GM23248 (cell line): Measurements from ENCODE around the gene SPTAN1. TPM values are rescaled to one million over a fixed set of nuclear protein-coding genes. Genes with fewer than 3 reads are reported as not detected.

Source experiments
- DNase-seq: peaks from one replicate; pipeline ENCODE4 v3.0.0-alpha.2; 2015
- H2AFZ ChIP-seq: fragments of 200-600 bp; sonication (generic); 2 replicates; pipeline ENCODE4 v1.6.1; 2016; ENCODE audit warnings: antibody characterized with exemption
- H3F3A ChIP-seq: fragments of 200-600 bp; sonication (generic); 2 replicates; pipeline ENCODE4 v1.6.1; 2016; ENCODE audit warnings: mild to moderate bottlenecking, antibody characterized with exemption, mixed run types; ENCODE audit not compliant: insufficient read depth
- H3K27ac ChIP-seq: fragments of 200-600 bp; sonication (generic); 2 replicates; pipeline ENCODE4 v1.5.1; 2016; ENCODE audit warnings: mild to moderate bottlenecking
- H3K27me3 ChIP-seq: fragments of 200-600 bp; sonication (generic); replicated peaks from 2 replicates; pipeline ENCODE4 v1.6.1; 2016; ENCODE audit warnings: mild to moderate bottlenecking; ENCODE audit not compliant: insufficient read depth
- H3K36me3 ChIP-seq: fragments of 200-600 bp; sonication (generic); 2 replicates; pipeline ENCODE4 v1.6.1; 2016; ENCODE audit warnings: low read depth, mild to moderate bottlenecking
- H3K4me1 ChIP-seq: fragments of 200-600 bp; sonication (generic); 2 replicates; pipeline ENCODE4 v1.6.1; 2016; ENCODE audit warnings: mild to moderate bottlenecking; ENCODE audit not compliant: insufficient read depth
- H3K4me2 ChIP-seq: fragments of 200-600 bp; sonication (generic); one replicate; pipeline ENCODE4 v1.6.1; 2016; ENCODE audit warnings: mild to moderate bottlenecking; ENCODE audit not compliant: unreplicated experiment
- H3K4me3 ChIP-seq: fragments of 200-600 bp; sonication (generic); 2 replicates; pipeline ENCODE4 v1.5.1; 2016; ENCODE audit warnings: mild to moderate bottlenecking
- H3K79me2 ChIP-seq: fragments of 200-600 bp; sonication (generic); 2 replicates; pipeline ENCODE4 v1.6.1; 2016; ENCODE audit warnings: mild to moderate bottlenecking; ENCODE audit not compliant: insufficient read depth
- H3K9ac ChIP-seq: fragments of 200-600 bp; sonication (generic); 2 replicates; pipeline ENCODE4 v1.6.1; 2016; ENCODE audit warnings: mild to moderate bottlenecking
- H3K9me2 ChIP-seq: fragments of 200-600 bp; sonication (generic); 2 replicates; pipeline ENCODE4 v1.6.1; 2016; ENCODE audit warnings: mixed run types, mild to moderate bottlenecking, moderate library complexity; ENCODE audit not compliant: insufficient read depth
- H3K9me3 ChIP-seq: fragments of 200-600 bp; sonication (generic); one replicate; pipeline ENCODE4 v1.6.1; 2017; ENCODE audit warnings: low read depth
- H4K20me1 ChIP-seq: fragments of 200-600 bp; sonication (generic); 2 replicates; pipeline ENCODE4 v1.6.0; 2016; ENCODE audit not compliant: insufficient read depth
- EZH2 ChIP-seq: fragments of 200-600 bp; sonication (generic); IDR thresholded peaks from 2 replicates; pipeline ENCODE4 v1.6.1; 2018; ENCODE audit warnings: antibody characterized with exemption, mild to moderate bottlenecking; ENCODE audit not compliant: insufficient read depth, poor library complexity, severe bottlenecking
- EZH2phosphoT487 ChIP-seq: fragments of 200-600 bp; sonication (generic); IDR thresholded peaks from 2 replicates; pipeline ENCODE4 v1.6.1; 2018; ENCODE audit warnings: antibody characterized with exemption, moderate library complexity, mild to moderate bottlenecking, low read depth; ENCODE audit not compliant: insufficient read depth
- WGBS, 2 experiments: methylation state at CpG; one replicate each; pipeline ENCODE4 v1.1.6; 2015 to 2017; ENCODE audit warnings: low lambda C conversion rate in 2 of 2, low coverage in 1 of 2; ENCODE audit errors: missing lambda C conversion rate in 2 of 2; 5-methylcytosine and 5-hydroxymethylcytosine counted together
- in situ Hi-C: fragments of 300-500 bp; cut with MboI; formaldehyde crosslinking; loops from 2 replicates; pipeline ENCODE4 v1.15.0; 2020
- polyA plus RNA-seq: library from polyadenylated mRNA; unstranded; fragments of >200 nt; fragmentation: Nextera tagmentation; extraction: Ambion mirVana; gene quantifications from 2 replicates; pipeline ENCODE4 v1.2.1, GENCODE V29; 2016
- total RNA-seq: library from RNA; depleted of rRNA; stranded (reverse); fragments of >200 nt; shearing (Covaris generic); gene quantifications from 2 replicates; pipeline ENCODE4 v1.2.3, GENCODE V29; 2014

The SPTAN1 gene
- total and polyA plus RNA-seq, 2 experiments from 2014 or later, result 144 to 275 TPM

DNA sequence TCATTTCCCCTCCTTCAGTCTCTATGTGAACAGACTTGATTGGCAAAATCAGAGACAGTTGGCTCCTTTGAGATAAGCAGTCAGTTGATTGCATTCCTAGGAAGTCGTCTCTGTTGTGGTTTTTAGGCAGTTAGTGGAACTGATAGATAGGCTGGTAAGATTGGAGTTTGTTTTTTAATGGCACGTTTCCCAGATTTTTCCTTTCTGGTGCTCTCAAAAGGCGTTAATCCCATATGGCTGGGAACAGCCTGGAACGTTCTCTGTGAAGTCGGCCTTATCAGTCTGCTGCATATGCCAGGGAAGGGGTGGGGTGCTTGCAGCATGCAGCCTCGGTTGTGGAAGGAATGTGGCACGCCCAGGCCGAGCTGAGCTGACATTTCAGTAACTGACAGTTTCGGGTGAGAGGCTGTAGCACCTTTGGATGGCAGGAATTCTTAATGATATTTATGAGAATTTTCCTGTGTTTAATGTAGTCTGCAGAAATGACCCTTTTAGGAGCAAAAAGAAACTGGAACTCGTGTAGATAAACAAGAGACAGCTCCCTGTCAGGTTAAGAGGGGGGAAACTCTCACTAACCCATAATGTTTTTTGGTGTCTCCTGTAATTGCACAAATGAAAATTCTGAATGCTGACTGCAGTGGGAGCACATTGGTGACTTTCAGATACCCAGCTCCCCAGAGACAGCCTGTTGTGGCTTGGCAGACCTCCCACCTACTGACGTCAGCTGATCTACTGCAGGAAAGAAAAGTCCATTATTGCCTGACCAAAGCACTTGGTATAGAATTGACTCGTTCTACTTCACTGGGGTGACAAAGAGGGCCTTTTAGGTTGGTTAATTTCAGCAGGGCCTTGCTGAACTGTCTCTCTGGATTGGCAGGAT lies 6.3 kb downstream of the SPTAN1 start:
- Histone ChIP-seq H3K79me2 (peaks cover 98% of the 10 kb centered on the region), H3K27ac (peak overlapping the region; percentile 82), H3K4me2 (peak overlapping the region; percentile 74), H3K27me3 (no peaks in the 10 kb centered on the region), H3K4me3 (peak overlapping the region; percentile 59), H4K20me1 (peaks cover 55% of the 10 kb centered on the region), H3K36me3 (peaks cover 8% of the 10 kb centered on the region; the same call in 1 of the 2 replicates), H3K9ac (peak overlapping the region; percentile 65), H2AFZ (no peak overlapping the region), H3K4me1 (peaks cover 54% of the 10 kb centered on the region), H3K9me3 (no peaks in the 10 kb centered on the region), H3F3A (peaks cover 66% of the 10 kb centered on the region), H3K9me2 (no peaks in the 10 kb centered on the region)
- no peak for TF ChIP-seq EZH2
- no peak for TF ChIP-seq EZH2phosphoT487
- in situ Hi-C loops, result no loop called here
- WGBS, 2 experiments, result 1 to 3% methylated on average over 12 of the region's 12 CpGs
- DNase-seq, result peak; percentile 90

GRCh38 chr9:128565578-128565977 lies 13.2 kb downstream of the SPTAN1 start:
- Histone ChIP-seq H3K9me3 (no peaks in the 10 kb centered on the region), H3F3A (peaks cover 24% of the 10 kb centered on the region), H3K27me3 (no peaks in the 10 kb centered on the region), H4K20me1 (peaks cover 25% of the 10 kb centered on the region), H3K27ac (no peak overlapping the region), H3K4me1 (no peaks in the 10 kb centered on the region), H3K4me2 (no peak overlapping the region), H3K9ac (no peak overlapping the region), H2AFZ (no peak overlapping the region), H3K36me3 (peaks cover 60% of the 10 kb centered on the region), H3K9me2 (no peaks in the 10 kb centered on the region), H3K79me2 (peaks cover 98% of the 10 kb centered on the region), H3K4me3 (no peak overlapping the region)
- TF ChIP-seq EZH2, result no peak
- TF ChIP-seq EZH2phosphoT487, result no peak
- in situ Hi-C loops, result no loop called here
- no peak for DNase-seq
- WGBS, 2 experiments, result 94 to 100% methylated on average over 4 of the region's 4 CpGs

DNA sequence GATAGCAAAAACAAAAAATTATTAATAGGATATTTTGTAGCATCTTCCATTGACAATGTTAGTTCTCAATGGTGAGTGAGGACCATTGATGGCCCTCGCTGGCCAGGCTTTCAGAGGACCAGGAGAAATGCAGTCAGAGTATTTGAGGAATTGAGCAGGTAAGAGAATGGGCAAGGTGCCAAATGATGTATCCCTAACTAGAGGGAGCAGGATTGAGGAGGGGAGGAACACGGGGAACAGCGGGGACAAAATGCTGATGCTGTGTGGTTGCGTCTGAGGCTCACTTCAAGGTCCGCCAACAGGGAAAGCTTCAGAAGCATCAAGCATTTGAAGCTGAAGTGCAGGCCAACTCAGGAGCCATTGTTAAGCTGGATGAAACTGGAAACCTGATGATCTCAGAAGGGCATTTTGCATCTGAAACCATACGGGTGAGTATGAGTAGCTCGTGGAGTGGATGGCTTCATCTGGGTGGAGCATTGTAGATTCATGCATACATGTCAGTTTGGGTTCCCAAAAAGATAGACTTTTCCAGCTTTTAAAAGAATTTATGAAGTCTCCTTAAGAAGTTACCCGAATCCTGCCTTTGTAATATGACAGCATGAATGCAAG lies 16.2 kb downstream of the SPTAN1 start:
- Histone ChIP-seq H2AFZ (no peak overlapping the region), H3K36me3 (peaks cover 77% of the 10 kb centered on the region), H3K27me3 (no peaks in the 10 kb centered on the region), H3K4me3 (no peak overlapping the region), H3K9ac (no peak overlapping the region), H3K79me2 (peaks cover 98% of the 10 kb centered on the region), H3K4me1 (no peaks in the 10 kb centered on the region), H3K9me2 (no peaks in the 10 kb centered on the region), H3K4me2 (no peak overlapping the region), H3F3A (peaks cover 24% of the 10 kb centered on the region), H3K27ac (peak overlapping the region; percentile 4; the same call in 1 of the 2 replicates), H4K20me1 (peaks cover 14% of the 10 kb centered on the region; the same call in 1 of the 2 replicates), H3K9me3 (no peaks in the 10 kb centered on the region)
- 75 to 77% methylated on average over 8 of the region's 8 CpGs for WGBS, 2 experiments
- peak; percentile 46 for DNase-seq
- in situ Hi-C loops, result no loop called here
- TF ChIP-seq EZH2phosphoT487 (no peak), EZH2 (no peak)

- H3K9me3 ChIP-seq, result no peaks in the 10 kb centered on the region
- peaks cover 89% of the 10 kb centered on the region for H3K36me3 ChIP-seq
- H3K79me2 ChIP-seq, result peaks cover 68% of the 10 kb centered on the region
- peak overlapping the region; percentile 32; the same call in 1 of the 2 replicates for H3K9ac ChIP-seq
- peaks cover 26% of the 10 kb centered on the region for H3F3A ChIP-seq
- no peaks in the 10 kb centered on the region for H3K27me3 ChIP-seq
- H3K4me1 ChIP-seq, result peaks cover 15% of the 10 kb centered on the region
- no peak overlapping the region for H3K4me3 ChIP-seq
- H2AFZ ChIP-seq, result no peak overlapping the region
- WGBS, 2 experiments, result 58 to 62% methylated on average over 4 of the region's 4 CpGs
- peak; percentile 65 for DNase-seq
- peaks cover 4% of the 10 kb centered on the region; the same call in 1 of the 2 replicates for H4K20me1 ChIP-seq
- H3K4me2 ChIP-seq, result peak overlapping the region; percentile 54
- H3K27ac ChIP-seq, result peak overlapping the region; percentile 50
- no peak for TF ChIP-seq EZH2
- no peak for TF ChIP-seq EZH2phosphoT487
- in situ Hi-C loops, result no loop called here
- no peaks in the 10 kb centered on the region for H3K9me2 ChIP-seq
Measured at GRCh38 chr9:128575469-128575868, 23.1 kb downstream of the SPTAN1 start.
